HG03066 (cell line): ENCODE results near the gene GPRIN3.
A peak's percentile ranks its signal among the peaks of the same experiment; 100 is the strongest.

Experiments used
- ATAC-seq: cut with Tn5 transposase; IDR thresholded peaks from one replicate; pipeline ENCODE4 v1.9.1; 2021; ENCODE audit warnings: low read depth; ENCODE audit not compliant: unreplicated experiment

GPRIN3 gene

DNA sequence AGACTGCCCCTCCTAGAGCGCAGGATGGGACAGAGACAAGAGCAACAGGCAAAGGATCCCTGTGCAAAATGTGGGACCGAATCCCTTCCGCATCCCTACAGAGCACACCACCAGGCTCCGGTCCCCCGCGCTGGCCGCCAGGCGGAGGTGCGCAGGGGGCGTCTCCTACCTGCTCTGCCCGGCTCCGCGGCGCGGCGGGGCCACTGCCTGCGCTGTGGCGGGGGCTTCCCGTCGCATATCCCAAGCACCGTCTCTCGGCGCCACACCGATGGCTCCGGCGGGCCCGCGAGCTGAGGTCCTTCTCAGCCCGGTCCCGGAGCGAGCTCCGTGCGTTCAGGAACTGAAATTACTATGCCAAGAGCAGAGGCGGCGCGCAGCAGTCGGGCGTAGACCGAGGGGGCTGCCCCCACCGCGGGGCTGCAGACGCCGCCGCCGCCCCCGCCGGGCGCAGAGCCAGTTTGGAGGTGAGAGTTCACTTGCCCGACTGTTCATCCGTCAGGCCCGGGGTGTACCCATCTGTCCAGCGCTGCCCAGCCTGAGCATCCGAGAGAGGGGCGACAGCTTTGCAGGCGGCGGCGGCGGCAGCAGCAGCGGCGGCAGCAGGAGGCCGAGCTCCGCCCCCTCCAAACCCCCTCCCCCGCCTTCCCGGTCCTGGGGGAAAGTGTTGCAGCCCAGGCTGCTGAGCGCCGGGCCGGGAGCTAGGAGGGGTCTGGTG lies at the start of gene GPRIN3:
GPRIN3 (minus strand) TSS at position 355 of the 715 bp plus-strand sequence. CDS start 57,690 bp downstream, outside the sequence.
- no peak for ATAC-seq

DNA sequence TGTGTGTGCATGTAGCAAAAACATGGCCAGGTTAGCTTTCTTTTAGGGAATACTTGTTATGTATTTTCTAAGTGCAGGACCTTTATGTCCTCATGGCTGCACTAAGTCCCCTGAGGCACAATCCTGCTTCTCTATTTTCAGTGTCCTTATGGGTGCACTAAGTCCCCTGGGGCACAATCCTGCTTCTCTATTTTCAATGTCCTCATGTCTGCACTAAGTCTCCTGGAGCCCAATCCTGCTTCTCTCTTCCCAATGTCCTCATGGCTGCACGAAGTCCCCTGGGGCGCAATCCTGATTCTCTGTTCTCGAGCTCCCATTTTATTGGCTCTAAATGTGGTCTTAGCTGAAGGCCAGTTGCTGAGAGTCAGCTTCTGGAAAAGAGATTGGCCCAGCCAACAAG lies 49.7 kb upstream of the GPRIN3 start:
- no peak for ATAC-seq

DNA sequence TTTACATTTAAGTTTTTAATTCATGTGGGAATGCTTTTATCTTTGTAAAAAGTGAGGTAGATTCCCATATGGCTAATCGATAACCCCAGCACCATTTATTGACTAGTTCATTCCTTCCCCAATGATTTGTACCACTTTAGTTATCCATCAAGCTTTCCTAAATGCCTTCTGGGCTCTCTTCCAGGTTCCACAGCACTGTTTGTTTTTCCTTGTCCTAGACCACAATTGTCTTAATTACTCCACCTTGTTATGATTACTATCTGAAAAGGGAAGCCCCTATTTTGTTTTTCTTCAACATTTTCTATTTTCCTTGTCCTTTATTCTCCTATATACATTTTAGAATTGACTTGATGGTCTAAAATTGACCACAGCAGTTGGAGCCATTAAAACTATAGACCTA lies 48.5 kb upstream of the GPRIN3 start:
- ATAC-seq: no peak

DNA sequence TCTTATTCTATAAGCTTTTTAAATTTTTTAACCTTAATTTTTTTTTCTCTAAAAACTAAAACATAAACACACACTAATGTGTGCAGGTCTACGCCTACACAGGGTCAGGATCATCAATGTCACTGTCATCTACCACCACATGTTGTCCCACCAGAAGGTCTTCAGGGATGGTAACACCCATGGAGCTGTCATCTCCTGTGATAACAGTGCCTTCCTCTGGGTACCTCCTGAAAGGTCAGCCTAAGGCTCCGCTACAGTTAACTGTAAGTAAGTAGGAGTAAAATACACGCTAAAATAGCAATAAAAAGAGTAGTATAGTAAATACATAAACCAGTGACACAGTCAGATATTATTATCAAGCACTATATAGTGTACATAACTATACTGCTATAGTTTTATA lies 45.9 kb upstream of the GPRIN3 start:
- ATAC-seq: no peak

DNA sequence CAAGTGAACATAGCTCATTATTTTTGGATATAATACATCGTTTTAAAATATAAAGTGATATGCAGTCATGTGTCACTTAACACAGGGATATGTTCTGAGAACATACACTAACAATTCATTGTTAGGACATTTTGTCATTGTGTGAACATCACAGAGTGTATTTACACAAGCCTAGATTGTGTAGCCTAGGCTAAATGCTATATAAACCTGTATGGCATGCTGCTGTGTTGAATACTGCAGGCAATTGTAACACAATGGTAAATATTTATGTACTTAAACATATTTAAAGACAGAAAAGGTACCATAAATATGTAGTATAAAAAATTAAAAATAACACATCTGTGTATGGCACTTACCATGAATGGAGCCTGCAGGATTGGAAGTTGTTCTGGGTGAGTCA lies 44.9 kb upstream of the GPRIN3 start:
- no peak for ATAC-seq

DNA sequence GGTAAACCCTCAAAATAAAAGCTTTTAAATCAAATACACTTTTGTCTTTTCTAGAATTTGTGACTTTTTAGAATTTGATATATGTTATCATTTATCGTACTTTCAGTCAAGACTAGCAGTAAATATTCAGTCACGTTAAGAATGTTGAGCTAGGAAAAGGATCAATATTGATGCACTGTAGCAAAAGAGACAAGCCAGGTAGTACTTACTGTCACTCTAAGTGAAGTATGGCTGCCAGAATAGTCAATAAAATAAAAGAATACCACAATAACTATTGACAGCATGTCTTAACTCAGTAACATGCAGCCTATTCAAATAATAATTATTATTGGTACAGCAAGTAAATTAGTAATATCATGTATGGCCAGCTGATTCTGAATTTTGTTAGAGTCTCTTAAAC lies 43.6 kb upstream of the GPRIN3 start:
- ATAC-seq: no peak

DNA sequence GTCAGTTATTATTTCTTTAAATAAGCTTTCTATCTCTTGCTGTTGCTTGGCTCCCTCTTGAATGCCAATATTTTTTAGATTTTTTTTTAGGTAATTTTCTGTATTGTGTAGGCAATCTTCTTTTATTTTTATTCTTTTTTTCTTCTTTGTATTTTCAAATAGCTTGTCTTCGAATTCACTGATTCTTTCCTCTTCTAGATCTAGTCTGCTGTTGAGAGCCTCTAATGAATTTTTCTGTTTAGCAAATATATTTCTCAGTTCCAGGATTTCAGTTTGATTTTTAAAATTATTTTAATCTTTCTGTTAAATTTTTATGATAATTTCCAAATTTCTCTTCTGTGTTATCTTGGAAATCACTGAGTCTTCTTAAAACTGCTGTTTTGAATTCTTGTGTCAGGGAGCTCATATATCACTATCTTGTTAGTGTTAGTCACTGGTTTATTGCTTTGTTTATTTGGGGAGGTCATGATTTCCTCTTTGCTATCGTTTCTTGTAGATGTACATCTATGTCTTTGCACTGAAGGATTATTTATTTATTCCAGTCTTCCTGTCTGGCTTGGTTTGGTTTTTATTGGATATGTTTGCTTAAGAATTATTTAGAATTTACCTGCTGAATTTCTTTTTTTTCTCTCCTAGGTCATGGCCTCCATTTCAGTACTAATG lies 39.9 kb upstream of the GPRIN3 start:
- no peak for ATAC-seq

DNA sequence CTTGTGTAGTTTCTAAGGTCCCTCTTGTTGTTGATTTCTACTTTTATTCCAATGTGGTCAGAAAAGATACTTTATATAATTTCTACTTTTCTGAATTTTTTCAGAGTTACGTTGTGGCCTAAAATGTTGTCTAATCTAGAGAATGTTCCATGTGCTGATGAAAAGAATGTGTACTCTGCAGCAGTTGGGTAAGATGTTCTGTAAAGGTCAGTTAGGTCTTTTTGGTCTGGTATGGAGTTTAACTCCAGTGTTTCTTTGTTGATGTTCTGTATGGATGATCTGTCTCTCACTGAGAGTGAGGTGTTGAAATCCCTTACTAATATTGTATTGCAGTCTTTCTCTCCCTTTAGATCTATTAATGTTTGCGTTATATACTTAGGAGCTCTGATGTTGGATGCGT lies 37.0 kb upstream of the GPRIN3 start:
- ATAC-seq: no peak

DNA sequence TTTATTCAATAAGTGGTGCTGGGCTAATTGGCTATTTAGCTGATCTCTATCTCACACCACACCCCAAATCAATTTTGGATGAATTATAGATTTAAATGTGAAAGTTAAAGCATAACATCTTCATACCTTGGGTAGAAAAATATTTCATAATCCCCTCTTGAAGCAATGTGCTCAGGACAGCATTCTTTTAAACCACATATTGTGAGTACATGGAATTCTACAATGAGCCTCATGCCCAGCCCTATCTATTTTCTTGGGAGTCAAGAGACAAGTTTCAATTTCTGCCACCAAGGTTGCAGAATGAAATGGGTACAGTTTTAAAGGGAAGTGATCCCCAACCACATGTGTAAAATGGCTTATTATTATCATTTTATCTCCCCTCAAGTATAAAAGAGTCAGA lies 30.6 kb upstream of the GPRIN3 start:
- no peak for ATAC-seq

DNA sequence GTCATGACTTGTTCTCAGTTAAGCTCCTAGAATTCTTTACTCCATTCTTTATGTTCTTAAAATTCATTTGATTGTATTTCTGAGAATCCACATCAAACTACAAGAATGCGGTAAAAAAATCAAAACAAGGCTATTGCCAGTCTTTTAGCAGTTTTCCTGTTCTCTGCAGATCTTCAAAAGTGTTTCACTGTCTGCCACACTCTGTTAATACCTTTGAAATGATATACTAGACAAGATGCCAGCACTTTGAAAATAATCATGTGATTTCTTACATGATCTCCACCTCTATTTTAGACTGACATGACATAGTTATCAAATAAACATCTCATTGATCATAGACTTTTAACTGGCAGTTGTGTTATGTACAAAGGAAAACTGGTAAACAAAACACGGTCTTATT lies 30.1 kb upstream of the GPRIN3 start:
- no peak for ATAC-seq

DNA sequence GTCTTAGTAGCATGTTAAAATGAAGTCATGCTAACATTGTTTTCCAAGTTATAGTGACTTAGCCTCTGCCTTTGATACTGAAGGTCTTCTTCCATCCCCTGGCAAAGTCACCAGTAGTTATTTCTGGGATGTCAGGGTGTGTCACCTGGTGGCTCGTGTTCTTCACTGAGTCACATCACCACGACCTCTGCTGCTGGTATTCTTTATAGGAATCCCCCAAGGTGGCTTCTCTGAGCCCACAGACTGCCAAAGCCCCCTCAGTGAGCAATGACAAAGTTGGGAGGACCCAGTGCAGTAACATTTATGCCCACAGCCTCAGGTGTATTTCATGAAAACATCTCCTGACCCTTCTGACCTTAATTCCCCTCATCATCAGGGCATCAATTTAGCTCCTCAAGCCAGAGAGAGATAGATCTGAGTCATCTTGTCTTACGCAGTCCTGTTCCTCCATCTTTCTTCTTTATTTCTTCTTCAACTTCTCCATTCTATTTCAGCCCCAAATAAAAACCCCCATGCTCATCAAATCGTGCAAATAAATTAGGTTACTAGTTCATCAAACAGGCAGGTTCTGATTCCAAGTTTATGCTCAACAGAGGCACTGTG lies 29.3 kb upstream of the GPRIN3 start:
- no peak for ATAC-seq

DNA sequence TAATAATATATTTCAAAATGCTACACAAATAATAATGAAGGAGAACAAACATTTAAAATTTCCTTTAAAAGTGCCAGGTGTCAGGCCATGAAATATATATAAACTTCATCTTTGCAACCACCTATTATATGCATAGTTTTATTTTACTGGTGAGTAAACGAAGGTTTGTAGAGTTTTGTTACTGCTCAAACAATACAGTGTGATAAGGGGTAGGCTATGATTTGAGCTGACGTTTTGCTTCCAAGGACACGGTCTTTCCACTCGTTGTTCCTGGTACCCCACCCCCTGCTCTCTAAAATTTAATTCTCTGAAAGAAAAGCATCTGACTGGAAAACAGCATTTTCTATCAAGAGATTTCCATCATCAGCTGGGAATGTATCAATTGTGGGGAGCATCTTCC lies 27.2 kb upstream of the GPRIN3 start:
- ATAC-seq: no peak

DNA sequence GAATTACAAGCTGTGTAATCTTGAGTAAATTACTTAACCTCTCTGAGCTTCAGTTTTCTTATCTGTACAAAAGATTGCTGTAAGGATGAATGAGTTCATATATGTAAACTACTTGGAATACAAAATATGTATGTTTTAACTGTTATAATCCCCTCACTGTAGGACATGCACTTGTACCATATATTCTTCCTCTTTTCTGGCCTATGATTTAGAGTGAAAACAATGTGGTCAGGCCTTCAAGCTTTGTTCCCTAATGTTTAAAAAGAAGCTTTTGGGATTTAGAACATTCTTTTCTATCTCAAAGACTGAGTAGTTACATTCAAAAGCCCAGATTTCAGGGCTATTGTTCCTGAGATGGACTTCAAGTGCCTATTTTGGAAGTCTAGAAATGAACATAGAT lies 26.7 kb upstream of the GPRIN3 start:
- no peak for ATAC-seq

DNA sequence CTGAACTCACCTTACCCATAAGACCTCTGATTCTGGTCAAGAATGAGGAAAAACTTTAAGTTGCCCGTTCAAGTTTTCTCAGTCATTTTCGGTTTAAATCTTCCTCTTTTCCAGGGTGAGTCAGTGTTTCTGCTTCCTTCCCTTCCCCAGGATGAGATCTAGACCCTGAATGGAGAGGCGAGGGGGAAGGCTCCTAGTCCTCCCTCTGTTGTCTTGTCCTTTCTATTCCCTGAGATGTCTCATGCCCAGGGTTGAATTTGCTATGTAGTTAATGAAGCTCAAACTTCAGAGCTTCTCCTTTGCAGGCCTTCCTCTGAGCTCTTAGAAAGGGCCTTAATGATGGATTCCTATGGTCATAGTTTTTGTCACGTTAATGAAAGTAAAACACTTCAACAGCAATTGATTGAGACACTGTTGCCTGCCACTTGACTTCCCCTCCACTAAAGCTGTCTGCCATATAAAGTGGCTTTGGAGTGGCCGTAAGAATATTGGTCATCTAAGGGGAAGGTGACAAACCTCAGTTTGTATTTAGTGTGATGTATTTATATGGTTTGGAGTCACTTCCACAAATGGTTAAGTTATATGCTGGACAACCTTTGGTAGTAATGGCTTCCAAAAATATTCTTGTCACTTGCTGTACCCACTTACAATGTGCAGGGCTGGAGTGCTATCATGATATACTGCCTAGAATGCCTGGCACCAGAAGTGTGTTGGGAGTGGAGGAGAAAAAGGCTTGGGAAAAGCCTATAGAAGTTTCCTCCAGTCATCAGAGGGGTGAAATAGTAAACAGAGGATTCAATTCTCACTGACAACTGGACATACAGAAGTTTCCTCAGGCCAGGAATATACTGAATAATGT lies 24.3 kb upstream of the GPRIN3 start:
- ATAC-seq: no peak

DNA sequence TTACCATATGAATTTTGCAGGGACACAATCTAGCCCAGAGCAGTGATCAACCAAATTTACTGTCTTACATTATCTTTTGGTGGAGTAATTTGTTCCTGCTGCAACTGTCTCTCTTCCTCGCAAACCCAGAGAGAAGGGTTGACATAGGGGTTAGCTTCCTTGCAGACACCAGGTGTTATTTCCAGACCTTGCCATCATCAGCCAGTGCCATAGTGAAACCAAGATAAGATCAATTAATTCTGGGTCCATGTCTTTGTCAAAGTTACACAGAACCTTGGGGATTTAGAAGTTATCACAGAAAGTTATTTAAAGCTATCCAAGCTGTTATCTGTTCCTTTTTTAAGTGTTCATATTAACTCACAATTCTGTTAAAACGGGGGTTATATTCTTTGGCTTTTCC lies 23.6 kb upstream of the GPRIN3 start:
- ATAC-seq: no peak

DNA sequence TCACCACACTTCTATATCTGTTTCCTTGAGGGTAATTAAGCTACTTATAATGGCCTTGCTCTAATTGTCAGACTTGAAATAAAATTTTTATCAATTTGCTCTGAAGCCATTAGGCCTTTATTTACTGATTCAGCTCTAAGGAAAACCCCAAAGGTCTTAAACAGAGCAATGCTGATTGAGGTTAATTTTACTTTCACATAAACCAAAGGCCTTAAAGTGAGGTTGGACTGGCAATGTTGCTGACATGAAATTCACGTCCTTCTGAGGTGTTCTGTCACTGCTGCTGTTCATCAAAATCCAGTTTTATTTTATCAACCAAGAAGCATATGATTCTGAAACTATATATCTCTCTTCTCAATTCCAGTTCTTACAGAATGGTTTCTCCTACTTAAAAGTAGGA lies 21.7 kb upstream of the GPRIN3 start:
- ATAC-seq: no peak

DNA sequence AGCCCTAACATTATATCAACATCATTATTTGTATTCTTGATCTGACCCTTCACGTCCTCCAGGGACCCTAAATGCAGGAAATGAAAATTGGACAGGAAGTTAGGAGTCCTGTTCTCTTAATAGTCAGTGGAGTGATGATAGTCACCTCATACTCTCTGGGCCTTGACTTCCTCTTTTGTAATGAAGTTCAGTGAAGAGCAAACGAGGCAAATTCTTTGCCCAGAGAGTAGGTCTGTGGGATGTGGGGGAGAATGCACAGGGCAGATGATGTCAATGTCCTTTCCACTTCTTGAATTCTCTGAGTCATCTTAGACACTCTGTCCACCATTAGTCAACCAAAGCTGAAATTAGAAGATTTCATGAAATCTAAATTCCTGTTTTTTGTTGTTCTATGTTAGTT lies 17.1 kb upstream of the GPRIN3 start:
- peak; percentile 81 for ATAC-seq

DNA sequence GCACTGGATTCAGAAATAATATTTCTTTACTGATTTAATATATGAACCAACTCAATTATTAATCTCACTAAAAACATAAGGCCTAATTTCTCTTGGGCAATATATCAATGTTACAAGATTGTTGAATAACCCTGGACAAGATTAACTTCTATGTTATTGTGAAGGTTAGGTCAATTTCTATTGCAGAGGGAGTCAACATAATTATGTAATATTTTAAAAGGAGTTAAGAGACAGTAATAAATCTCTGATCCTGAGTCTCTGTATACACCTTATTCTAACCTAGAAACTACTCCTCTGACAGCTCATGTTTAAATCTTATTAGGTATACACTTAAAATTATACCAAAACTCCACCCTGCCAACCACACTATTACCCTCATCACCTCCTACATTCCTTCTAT lies 15.1 kb upstream of the GPRIN3 start:
- no peak for ATAC-seq

DNA sequence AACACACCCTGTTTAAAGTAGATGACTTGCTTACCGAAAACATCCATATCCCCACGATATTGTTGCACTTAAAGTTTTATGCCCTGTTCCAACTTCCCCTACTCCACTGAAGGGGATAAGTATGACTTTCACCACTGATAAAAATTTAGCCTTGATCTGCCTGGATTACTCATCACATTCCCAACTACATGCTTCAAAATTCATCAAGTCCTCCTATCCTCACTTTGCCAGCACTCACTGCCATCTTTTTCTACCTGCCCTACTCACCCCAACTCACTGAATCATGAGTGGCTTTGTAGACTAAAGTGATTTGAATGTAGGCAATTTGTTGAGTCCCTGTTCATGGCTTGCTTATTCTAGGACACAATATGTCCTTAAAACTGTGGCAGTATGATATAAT lies 12.2 kb upstream of the GPRIN3 start:
- ATAC-seq: no peak

DNA sequence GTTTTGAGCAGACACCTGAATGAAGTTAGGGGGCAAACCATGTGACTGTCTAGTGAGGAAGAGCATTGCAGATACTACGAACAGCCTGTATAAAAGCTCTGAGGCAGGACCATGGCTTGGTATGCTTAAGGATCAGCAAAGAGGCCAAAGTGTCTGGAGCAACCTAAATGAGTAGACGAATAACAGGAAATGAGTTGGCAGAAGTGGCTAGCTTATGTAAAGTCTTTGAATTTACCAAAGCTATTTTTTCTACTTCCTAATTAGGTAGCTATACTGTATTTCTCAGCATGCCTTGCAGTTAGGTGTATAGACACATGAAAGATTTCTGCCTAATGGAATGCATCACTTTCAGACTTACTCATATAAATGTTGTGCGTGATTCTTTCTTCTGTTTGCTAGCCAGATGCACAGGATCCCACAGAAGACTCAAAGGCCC lies 9.3 kb upstream of the GPRIN3 start:
- no peak for ATAC-seq

DNA sequence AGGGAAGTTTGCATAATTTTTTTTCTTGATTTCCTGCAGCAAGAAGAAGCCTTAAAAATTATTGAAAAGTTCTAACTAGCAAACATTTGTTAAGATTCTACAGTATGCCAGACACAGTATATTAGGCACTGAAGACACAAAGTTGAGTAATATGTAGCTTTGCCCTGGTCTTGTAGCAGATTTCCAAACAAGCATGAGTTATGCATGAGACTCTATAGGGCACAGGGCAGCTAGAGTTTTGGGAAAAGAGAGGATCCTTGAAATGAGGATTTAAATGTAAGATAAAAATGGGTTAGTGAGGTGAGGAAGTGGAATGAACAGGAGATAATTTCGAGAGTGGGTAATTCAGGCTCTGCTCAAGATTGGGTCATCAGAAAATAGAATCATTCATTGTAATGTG lies 8.6 kb upstream of the GPRIN3 start:
- no peak for ATAC-seq
